A673 (cell line): Measurements from ENCODE around the gene PTK6. TPM values are rescaled to one million over a fixed set of nuclear protein-coding genes. Genes with fewer than 3 reads are reported as not detected.

Experiments used
- BruUV-seq: library from RNA; stranded (reverse); fragments of 400-500 nt; replicated peaks from 2 replicates; lab custom pipeline; 2021; lab: Mats Ljungman, UMichigan
- CTCF ChIA-PET: fragments of 300-600 bp; sonication (Branson Sonifier 250); formaldehyde crosslinking; loops from one replicate; lab custom pipeline; 2022; ENCODE audit warnings: antibody characterized with exemption; lab: Charles Lee
- POLR2A ChIA-PET: fragments of 300-600 bp; sonication (Branson Sonifier 250); formaldehyde crosslinking; loops from one replicate; lab custom pipeline; 2022; ENCODE audit warnings: antibody characterized with exemption; ENCODE audit not compliant: low non-redundant PET; lab: Charles Lee
- DNase-seq: peaks from one replicate; pipeline ENCODE4 v3.0.0-alpha.2; 2015; ENCODE audit warnings: low spot score
- H3K27ac ChIP-seq: fragments of 200-600 bp; sonication (generic); 2 replicates; pipeline ENCODE4 v1.5.1; 2016; ENCODE audit warnings: mixed run types, low read depth, mild to moderate bottlenecking, mixed read lengths, antibody characterized with exemption, low read length; ENCODE audit not compliant: poor library complexity, severe bottlenecking
- H3K27me3 ChIP-seq: fragments of 200-600 bp; sonication (generic); replicated peaks from 2 replicates; pipeline ENCODE4 v1.6.1; 2017; ENCODE audit warnings: mixed run types, low read depth, mild to moderate bottlenecking, mixed read lengths, antibody characterized with exemption, low read length; ENCODE audit not compliant: insufficient read depth, poor library complexity
- H3K36me3 ChIP-seq: fragments of 200-600 bp; sonication (generic); 2 replicates; pipeline ENCODE4 v1.6.1; 2016; ENCODE audit warnings: mixed run types, mild to moderate bottlenecking, mixed read lengths, antibody characterized with exemption, low read length; ENCODE audit not compliant: insufficient read depth, poor library complexity, severe bottlenecking
- H3K4me1 ChIP-seq: fragments of 200-600 bp; sonication (generic); 2 replicates; pipeline ENCODE4 v1.6.1; 2017; ENCODE audit warnings: mixed run types, mild to moderate bottlenecking, mixed read lengths, antibody characterized with exemption, low read length; ENCODE audit not compliant: insufficient read depth, poor library complexity, severe bottlenecking
- H3K4me3 ChIP-seq: fragments of 200-600 bp; sonication (generic); 2 replicates; pipeline ENCODE4 v1.5.1; 2016; ENCODE audit warnings: low read depth, mixed run types, mild to moderate bottlenecking, mixed read lengths, low read length; ENCODE audit not compliant: poor library complexity, severe bottlenecking
- H3K9me3 ChIP-seq: fragments of 200-600 bp; sonication (generic); 2 replicates; pipeline ENCODE4 v1.6.1; 2016; ENCODE audit warnings: mixed run types, low read depth, mild to moderate bottlenecking, mixed read lengths, antibody characterized with exemption, low read length; ENCODE audit not compliant: poor library complexity, severe bottlenecking
- EZH2 ChIP-seq: fragments of 200-600 bp; sonication (generic); IDR thresholded peaks from 2 replicates; pipeline ENCODE4 v1.6.1; 2017; ENCODE audit warnings: borderline replicate concordance, low read depth, mild to moderate bottlenecking, mixed read lengths, antibody characterized with exemption, low read length; ENCODE audit not compliant: poor library complexity, severe bottlenecking
- intact Hi-C: fragments of 100-400 bp; cut with micrococcal nuclease; formaldehyde crosslinking; loops from one replicate; pipeline ENCODE4 v1.10.0; 2022; ENCODE audit not compliant: unreplicated experiment
- total RNA-seq: library from RNA; stranded (reverse); gene quantifications from 2 replicates; pipeline ENCODE4 v1.2.3, GENCODE V29; 2021
- TF ChIP-seq, protein P1 (sequence below): fragments of 300-800, 200-600 bp; sonication (generic); conservative IDR thresholded peaks from 2 replicates; pipeline ENCODE4 v1.5.1; 2017; ENCODE audit warnings: low read depth, mild to moderate bottlenecking, antibody characterized with exemption, low read length, moderate library complexity, mixed read lengths

The PTK6 gene
- total RNA-seq, 1 experiment from 2014 or later = not detected

DNA sequence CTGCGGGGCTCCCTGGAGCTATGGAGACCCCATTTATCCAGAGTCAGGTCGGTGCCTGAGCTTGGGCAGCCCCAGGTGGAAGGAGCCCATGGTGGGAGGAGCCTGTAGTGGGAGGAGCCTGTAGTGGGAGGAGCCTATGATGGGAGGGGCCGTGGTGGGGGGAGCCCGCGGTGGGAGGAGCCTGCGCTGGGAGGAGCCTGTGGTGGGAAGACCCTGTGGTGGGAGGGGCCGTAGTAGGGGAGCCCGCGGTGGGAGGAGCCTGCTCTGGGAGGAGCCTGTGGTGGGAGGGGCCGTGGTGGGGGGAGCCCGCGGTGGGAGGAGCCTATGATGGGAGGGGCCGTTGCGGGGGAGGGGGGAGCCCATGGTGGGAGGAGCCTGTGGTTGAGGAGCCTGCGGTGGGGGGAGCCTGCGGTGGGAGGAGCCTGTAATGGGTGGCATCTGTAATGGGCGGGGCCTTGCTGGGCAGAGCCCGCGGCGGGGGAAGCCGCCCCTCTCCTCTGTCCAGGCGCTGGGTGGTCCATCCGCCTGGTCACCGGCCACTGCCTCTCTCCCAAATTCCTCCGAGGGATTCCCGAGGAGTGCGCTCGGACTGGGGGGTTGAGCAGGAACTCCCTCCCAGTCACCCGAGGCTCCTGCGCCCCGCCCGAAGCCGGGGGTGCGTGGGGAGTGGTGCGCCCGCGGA lies 16.2 kb upstream of the PTK6 start:
- Histone ChIP-seq H3K27me3 (peaks cover 5% of the 10 kb centered on the region), H3K9me3 (no peaks in the 10 kb centered on the region), H3K36me3 (no peaks in the 10 kb centered on the region), H3K4me1 (peaks cover 14% of the 10 kb centered on the region), H3K4me3 (peak overlapping the region; percentile 70), H3K27ac (peak overlapping the region; percentile 57)
- intact Hi-C loops = no loop called here
- ChIA-PET POLR2A (no interaction called here), CTCF (no interaction called here)
- TF ChIP-seq, protein P1, sequence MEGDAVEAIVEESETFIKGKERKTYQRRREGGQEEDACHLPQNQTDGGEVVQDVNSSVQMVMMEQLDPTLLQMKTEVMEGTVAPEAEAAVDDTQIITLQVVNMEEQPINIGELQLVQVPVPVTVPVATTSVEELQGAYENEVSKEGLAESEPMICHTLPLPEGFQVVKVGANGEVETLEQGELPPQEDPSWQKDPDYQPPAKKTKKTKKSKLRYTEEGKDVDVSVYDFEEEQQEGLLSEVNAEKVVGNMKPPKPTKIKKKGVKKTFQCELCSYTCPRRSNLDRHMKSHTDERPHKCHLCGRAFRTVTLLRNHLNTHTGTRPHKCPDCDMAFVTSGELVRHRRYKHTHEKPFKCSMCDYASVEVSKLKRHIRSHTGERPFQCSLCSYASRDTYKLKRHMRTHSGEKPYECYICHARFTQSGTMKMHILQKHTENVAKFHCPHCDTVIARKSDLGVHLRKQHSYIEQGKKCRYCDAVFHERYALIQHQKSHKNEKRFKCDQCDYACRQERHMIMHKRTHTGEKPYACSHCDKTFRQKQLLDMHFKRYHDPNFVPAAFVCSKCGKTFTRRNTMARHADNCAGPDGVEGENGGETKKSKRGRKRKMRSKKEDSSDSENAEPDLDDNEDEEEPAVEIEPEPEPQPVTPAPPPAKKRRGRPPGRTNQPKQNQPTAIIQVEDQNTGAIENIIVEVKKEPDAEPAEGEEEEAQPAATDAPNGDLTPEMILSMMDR = no peak
- no peak for TF ChIP-seq EZH2
- BruUV-seq = no TSS peak
- DNase-seq = peak; percentile 86

GRCh38 chr20:63552481-63553249 lies 15.5 kb upstream of the PTK6 start:
- peaks cover 14% of the 10 kb centered on the region for H3K4me1 ChIP-seq
- intact Hi-C loops = no loop called here
- BruUV-seq = no TSS peak
- H3K27ac ChIP-seq = no peak overlapping the region
- TF ChIP-seq EZH2 = no peak
- TF ChIP-seq, protein P1 = no peak
- H3K4me3 ChIP-seq = no peak overlapping the region
- ChIA-PET POLR2A (no interaction called here), CTCF (no interaction called here)
- no peaks in the 10 kb centered on the region for H3K9me3 ChIP-seq
- H3K36me3 ChIP-seq = no peaks in the 10 kb centered on the region
- DNase-seq = no peak
- peaks cover 12% of the 10 kb centered on the region for H3K27me3 ChIP-seq

DNA sequence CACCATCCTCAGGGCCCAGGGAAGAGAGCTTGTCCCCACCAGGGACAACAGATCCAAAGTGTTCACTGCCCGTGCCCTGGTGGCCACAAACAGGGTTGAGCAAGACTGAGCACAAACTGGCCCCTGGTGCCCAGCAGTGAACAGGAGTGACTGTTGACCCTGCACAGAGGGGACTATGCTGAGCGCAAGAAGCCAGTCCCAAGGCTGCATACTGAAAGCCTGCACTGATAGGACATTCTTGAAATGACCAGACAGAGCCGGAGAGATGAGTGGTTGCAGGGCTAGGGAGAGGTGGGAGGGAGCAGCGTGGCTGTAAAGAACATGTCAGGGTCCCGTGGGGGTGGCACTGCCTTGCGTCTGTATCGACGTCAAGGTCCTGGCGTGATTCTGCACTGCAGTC lies 13.9 kb upstream of the PTK6 start:
- ChIA-PET CTCF (no interaction called here), POLR2A (no interaction called here)
- Histone ChIP-seq H3K9me3 (no peaks in the 10 kb centered on the region), H3K4me3 (no peak overlapping the region), H3K27ac (no peak overlapping the region), H3K4me1 (peaks cover 14% of the 10 kb centered on the region), H3K27me3 (peaks cover 28% of the 10 kb centered on the region), H3K36me3 (no peaks in the 10 kb centered on the region)
- DNase-seq = no peak
- intact Hi-C loops = no loop called here
- TF ChIP-seq, protein P1 = no peak
- TF ChIP-seq EZH2 = no peak
- no TSS peak for BruUV-seq
